Glutamatergic neuron (in vitro differentiated cells): ENCODE measurements around the gene LYPD5. TPM values are rescaled to one million over a fixed set of nuclear protein-coding genes. Genes with fewer than 3 reads are reported as not detected.

ENCODE experiments used
- DNase-seq: peaks from one replicate; pipeline ENCODE4 v3.0.0; 2022
- H3K27ac Mint-ChIP-seq: one replicate; pipeline ENCODE4 v1.8.0; 2020; ENCODE audit warnings: mild to moderate bottlenecking, mixed read lengths, inconsistent platforms; ENCODE audit not compliant: unreplicated experiment
- H3K27me3 Mint-ChIP-seq: one replicate; pipeline ENCODE4 v1.8.0; 2020; ENCODE audit warnings: mild to moderate bottlenecking, moderate library complexity, mixed read lengths, inconsistent platforms; ENCODE audit not compliant: unreplicated experiment
- H3K36me3 Mint-ChIP-seq: one replicate; pipeline ENCODE4 v1.8.0; 2020; ENCODE audit warnings: mild to moderate bottlenecking, mixed read lengths, inconsistent platforms; ENCODE audit not compliant: unreplicated experiment
- H3K4me1 Mint-ChIP-seq: one replicate; pipeline ENCODE4 v1.8.0; 2020; ENCODE audit warnings: mild to moderate bottlenecking, low read depth, mixed read lengths, inconsistent platforms; ENCODE audit not compliant: unreplicated experiment
- H3K4me3 Mint-ChIP-seq: one replicate; pipeline ENCODE4 v1.8.0; 2020; ENCODE audit warnings: mild to moderate bottlenecking, mixed read lengths, inconsistent platforms; ENCODE audit not compliant: unreplicated experiment
- H3K9me3 Mint-ChIP-seq: one replicate; pipeline ENCODE4 v1.8.0; 2020; ENCODE audit warnings: mild to moderate bottlenecking, moderate library complexity, mixed read lengths, inconsistent platforms; ENCODE audit not compliant: unreplicated experiment
- total RNA-seq: library from RNA; stranded (reverse); fragmentation: NEBNext Ultra II Directional; extraction: Animal tissue kit (Norgen Biotek cat#: 25700); gene quantifications from one replicate; pipeline ENCODE4 v1.2.1, GENCODE V29; 2021; ENCODE audit not compliant: unreplicated experiment
- TF ChIP-seq, protein P1 (sequence below): fragments of 200-600 bp; sonication (generic); IDR thresholded peaks from one replicate; pipeline ENCODE4 v1.5.0; 2021; ENCODE audit not compliant: partially characterized antibody, unreplicated experiment

Gene LYPD5
- total RNA-seq, 1 donor from 2014 or later, result not detected

GRCh38 chr19:43759515-43759914, 42.7 kb downstream of the LYPD5 start:
- peaks cover 11% of the 10 kb centered on the region for H3K9me3 Mint-ChIP-seq
- TF ChIP-seq, protein P1, sequence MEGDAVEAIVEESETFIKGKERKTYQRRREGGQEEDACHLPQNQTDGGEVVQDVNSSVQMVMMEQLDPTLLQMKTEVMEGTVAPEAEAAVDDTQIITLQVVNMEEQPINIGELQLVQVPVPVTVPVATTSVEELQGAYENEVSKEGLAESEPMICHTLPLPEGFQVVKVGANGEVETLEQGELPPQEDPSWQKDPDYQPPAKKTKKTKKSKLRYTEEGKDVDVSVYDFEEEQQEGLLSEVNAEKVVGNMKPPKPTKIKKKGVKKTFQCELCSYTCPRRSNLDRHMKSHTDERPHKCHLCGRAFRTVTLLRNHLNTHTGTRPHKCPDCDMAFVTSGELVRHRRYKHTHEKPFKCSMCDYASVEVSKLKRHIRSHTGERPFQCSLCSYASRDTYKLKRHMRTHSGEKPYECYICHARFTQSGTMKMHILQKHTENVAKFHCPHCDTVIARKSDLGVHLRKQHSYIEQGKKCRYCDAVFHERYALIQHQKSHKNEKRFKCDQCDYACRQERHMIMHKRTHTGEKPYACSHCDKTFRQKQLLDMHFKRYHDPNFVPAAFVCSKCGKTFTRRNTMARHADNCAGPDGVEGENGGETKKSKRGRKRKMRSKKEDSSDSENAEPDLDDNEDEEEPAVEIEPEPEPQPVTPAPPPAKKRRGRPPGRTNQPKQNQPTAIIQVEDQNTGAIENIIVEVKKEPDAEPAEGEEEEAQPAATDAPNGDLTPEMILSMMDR, result no peak
- no peak for DNase-seq
- no peaks in the 10 kb centered on the region for H3K36me3 Mint-ChIP-seq
- H3K4me3 Mint-ChIP-seq, result no peak overlapping the region
- H3K27ac Mint-ChIP-seq, result peak overlapping the region; percentile 5
- peaks cover 7% of the 10 kb centered on the region for H3K27me3 Mint-ChIP-seq
- peaks cover 2% of the 10 kb centered on the region for H3K4me1 Mint-ChIP-seq

DNA sequence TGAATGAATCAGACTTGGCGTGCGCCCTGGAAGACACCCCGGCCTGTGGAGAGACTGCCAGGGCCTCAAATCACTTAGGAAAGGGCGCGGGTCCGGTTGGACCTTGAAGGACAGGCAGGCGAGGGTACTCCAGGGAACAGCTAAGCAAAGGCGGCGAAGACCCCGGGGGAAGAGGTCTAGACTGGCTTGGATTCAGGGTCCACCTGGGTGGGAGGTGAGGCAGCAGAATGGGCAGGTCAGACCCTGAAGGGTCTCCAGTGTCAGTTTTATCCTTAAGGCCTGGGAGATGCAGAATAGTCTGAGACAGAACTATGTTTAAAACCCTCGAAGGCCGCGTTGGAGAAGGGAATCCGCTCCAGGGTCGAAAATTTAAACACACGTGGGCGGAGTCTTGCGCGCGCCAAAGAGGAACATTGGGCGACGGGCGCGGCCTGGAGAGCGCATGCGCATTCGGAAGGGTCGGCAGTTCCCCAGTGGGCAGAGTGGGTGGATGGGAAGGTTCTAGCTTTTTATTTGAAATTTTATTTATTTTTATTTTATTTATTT, 46.9 kb downstream of the LYPD5 start:
- Mint-ChIP-seq H3K9me3 (peaks cover 11% of the 10 kb centered on the region), H3K36me3 (no peaks in the 10 kb centered on the region), H3K27ac (peak overlapping the region; percentile 82), H3K4me1 (peaks cover 4% of the 10 kb centered on the region), H3K4me3 (peak overlapping the region; percentile 95), H3K27me3 (peaks cover 9% of the 10 kb centered on the region)
- peak; percentile 84 for DNase-seq
- TF ChIP-seq, protein P1, result no peak

DNA sequence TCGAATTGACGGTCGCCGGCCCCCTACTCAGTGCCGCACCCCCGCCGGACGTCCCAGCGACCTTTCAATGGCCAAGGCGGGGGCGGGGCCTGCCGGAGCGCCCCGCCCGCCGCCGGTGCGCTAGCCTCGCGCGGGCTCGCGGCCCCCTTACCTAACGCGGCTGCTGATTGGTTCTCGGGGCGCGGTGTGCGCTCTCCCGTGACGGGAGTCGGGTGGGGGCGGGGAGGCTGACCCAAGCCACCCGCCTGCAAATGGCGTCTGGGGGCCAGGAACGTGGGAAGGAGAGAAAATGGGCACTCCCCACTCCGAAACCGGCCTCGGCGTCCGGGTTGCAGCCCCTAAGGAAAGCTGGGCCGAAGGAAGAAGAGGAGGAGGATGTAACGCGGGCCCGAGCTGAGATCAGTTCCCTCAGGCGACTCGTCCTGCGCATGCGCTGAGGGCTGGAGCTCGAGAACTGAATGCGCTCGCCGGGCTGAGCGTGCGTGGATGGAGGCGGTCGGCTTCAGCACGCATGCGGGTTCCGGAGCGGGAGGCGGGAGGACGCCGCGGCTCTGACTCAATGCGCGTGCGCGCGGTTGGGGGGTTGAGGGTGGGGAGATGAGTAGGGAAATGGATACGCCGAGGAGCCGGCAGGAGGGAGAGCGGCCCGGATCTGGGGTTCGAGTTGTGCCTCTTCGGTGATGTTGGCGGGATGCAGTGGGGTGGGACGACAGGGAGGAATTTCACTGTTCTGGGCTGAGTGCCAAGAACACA, 47.6 kb downstream of the LYPD5 start, which contains the start of gene SMG9:
SMG9 (minus strand) TSS at position 460 of the 753 bp plus-strand sequence. CDS start 4,221 bp downstream, outside the sequence.
- no peaks in the 10 kb centered on the region for H3K36me3 Mint-ChIP-seq
- peaks cover 4% of the 10 kb centered on the region for H3K4me1 Mint-ChIP-seq

GRCh38 chr19:43754253-43754502, 48.1 kb downstream of the LYPD5 start:
- TF ChIP-seq, protein P1, result no peak
- DNase-seq, result no peak
- Mint-ChIP-seq H3K27ac (peak overlapping the region; percentile 75), H3K27me3 (peaks cover 11% of the 10 kb centered on the region), H3K9me3 (peaks cover 11% of the 10 kb centered on the region), H3K4me1 (peaks cover 4% of the 10 kb centered on the region), H3K4me3 (peak overlapping the region; percentile 95), H3K36me3 (no peaks in the 10 kb centered on the region)

More for the DNA sequence above, 47.6 kb downstream of the LYPD5 start, which contains the start of gene SMG9:
- peak; percentile 99 for DNase-seq
- Mint-ChIP-seq H3K4me3 (peak within 1 kb of the TSS; percentile 95), H3K27ac (peak within 1 kb of the TSS; percentile 82), H3K9me3 (peaks cover 11% of the 10 kb centered on the region), H3K27me3 (peaks cover 11% of the 10 kb centered on the region)
- TF ChIP-seq, protein P1, result no peak

DNA sequence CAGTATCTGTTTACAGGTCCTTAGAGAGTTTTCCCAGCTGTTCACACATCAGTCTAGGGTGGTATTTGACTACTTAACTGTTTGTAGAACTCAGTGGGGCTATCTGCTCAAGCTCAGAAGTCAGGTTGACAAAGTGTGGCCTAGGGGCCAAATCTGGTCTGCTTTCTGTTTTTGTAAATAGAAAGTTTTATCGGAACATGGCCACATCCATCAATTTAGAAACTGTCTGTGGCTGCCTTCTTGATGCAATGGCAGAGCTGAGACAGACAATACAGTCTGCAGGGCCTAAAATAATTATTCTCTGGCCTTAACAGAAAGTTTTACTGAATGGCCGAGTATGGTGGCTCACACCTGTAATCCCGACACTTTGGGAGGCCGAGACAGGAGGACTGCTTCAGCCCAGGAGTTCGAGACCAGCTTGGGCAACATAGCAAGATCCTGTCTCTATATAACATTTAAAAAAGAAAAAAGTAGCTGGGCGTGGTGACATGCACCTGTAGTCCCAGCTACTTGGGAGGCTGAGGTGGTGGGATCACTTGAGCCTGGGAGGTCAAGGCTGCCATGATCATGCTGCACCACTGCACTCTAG, 49.9 kb downstream of the LYPD5 start:
- peaks cover 7% of the 10 kb centered on the region for H3K9me3 Mint-ChIP-seq
- TF ChIP-seq, protein P1, result no peak
- H3K27ac Mint-ChIP-seq, result no peak overlapping the region
- peaks cover 2% of the 10 kb centered on the region for H3K4me1 Mint-ChIP-seq
- H3K4me3 Mint-ChIP-seq, result no peak overlapping the region
- DNase-seq, result no peak
- H3K36me3 Mint-ChIP-seq, result peaks cover 4% of the 10 kb centered on the region
- peaks cover 13% of the 10 kb centered on the region for H3K27me3 Mint-ChIP-seq
